SU-DHL-6 (cell line): ENCODE data around the gene CD109.
"Not testable (repeated sequence)": the region's sequence is repeated elsewhere in the genome, so short reads cannot be mapped to it uniquely, and the experiment has no call there.

Source experiments
- EZH2phosphoT487 ChIP-seq: fragments of 200-600 bp; sonication (generic), shearing (Covaris generic); conservative IDR thresholded peaks from 2 replicates; pipeline ENCODE4 v1.6.1; 2018; ENCODE audit warnings: mild to moderate bottlenecking, antibody characterized with exemption, low read length, moderate library complexity, mixed read lengths
- TF ChIP-seq, protein P1 (sequence below): fragments of 200-600 bp; sonication (generic); IDR thresholded peaks from one replicate; pipeline ENCODE4 v1.5.1; 2017; ENCODE audit warnings: antibody characterized with exemption, mild to moderate bottlenecking, low read length, moderate library complexity; ENCODE audit not compliant: insufficient read depth, poor library complexity, severe bottlenecking

DNA sequence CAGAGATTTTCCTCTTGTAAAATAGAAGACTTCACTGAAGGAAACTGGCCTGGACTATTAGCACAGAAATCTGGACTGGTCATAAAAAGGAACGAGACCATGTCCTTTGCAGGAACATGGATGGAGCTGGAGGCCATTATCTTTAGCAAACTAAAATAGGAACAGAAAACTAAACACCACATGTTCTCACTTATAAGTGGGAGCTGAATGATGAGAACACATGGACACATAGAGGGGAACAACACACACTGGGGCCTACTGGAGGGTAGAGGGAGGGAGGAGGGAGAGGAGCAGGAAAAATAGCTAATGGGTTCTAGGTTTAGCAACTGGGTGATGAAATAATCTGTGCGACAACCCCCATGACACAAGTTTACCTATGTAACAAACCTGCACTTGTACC, 27.5 kb downstream of the CD109 start:
- TF ChIP-seq, protein P1, sequence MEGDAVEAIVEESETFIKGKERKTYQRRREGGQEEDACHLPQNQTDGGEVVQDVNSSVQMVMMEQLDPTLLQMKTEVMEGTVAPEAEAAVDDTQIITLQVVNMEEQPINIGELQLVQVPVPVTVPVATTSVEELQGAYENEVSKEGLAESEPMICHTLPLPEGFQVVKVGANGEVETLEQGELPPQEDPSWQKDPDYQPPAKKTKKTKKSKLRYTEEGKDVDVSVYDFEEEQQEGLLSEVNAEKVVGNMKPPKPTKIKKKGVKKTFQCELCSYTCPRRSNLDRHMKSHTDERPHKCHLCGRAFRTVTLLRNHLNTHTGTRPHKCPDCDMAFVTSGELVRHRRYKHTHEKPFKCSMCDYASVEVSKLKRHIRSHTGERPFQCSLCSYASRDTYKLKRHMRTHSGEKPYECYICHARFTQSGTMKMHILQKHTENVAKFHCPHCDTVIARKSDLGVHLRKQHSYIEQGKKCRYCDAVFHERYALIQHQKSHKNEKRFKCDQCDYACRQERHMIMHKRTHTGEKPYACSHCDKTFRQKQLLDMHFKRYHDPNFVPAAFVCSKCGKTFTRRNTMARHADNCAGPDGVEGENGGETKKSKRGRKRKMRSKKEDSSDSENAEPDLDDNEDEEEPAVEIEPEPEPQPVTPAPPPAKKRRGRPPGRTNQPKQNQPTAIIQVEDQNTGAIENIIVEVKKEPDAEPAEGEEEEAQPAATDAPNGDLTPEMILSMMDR = not testable (repeated sequence)
- TF ChIP-seq EZH2phosphoT487 = not testable (repeated sequence)
